Upper lobe of left lung (tissue), 6 donors: ENCODE measurements around the gene OSBPL9. TPM values are rescaled to one million over a fixed set of nuclear protein-coding genes. Genes with fewer than 3 reads are reported as not detected.

Experiments used
- ATAC-seq, 2 donors: fragments of 200-7000 bp; cut with Tn5 transposase; one replicate each; pipeline ENCODE4 v1.9.1; 2022; ENCODE audit warnings: mild to moderate bottlenecking in 2 of 2, moderate library complexity in 2 of 2; ENCODE audit not compliant: low FRiP score in 2 of 2
- DNase-seq, 2 donors: peaks; one replicate each; pipeline ENCODE4 v3.0.0-alpha.2; 2019 to 2020
- H3K27ac ChIP-seq, 4 donors: fragments of 200-600 bp; sonication (generic); one replicate each; pipeline ENCODE4 v1.5.1; 2016 to 2019
- H3K27me3 ChIP-seq, 4 donors: fragments of 200-600 bp; sonication (generic); one replicate each; pipeline ENCODE4 v1.5.1; 2017 to 2019
- H3K36me3 ChIP-seq, 4 donors: fragments of 200-600 bp; sonication (generic); one replicate each; pipeline ENCODE4 v1.5.1; 2016 to 2019
- H3K4me1 ChIP-seq, 4 donors: fragments of 200-600 bp; sonication (generic); one replicate each; pipeline ENCODE4 v1.5.1; 2018 to 2019
- H3K4me3 ChIP-seq, 4 donors: fragments of 200-600 bp; sonication (generic); one replicate each; pipeline ENCODE4 v1.5.1; 2017 to 2019; ENCODE audit warnings: mild to moderate bottlenecking in 2 of 4, moderate library complexity in 1 of 4
- H3K9me3 ChIP-seq, 4 donors: fragments of 200-600 bp; sonication (generic); one replicate each; pipeline ENCODE4 v1.5.1; 2018 to 2019
- EP300 ChIP-seq, 4 donors: sonication (generic); formaldehyde crosslinking; IDR thresholded peaks; one replicate each; pipeline ENCODE4 v1.5.1; 2017; ENCODE audit warnings: antibody characterized with exemption in 4 of 4, control low read depth in 2 of 4
- POLR2A ChIP-seq, 4 donors: fragments of 450-650 bp; IDR thresholded peaks; one replicate each; pipeline ENCODE4 v1.5.1; 2016 to 2017; ENCODE audit warnings: antibody characterized with exemption in 4 of 4, mild to moderate bottlenecking in 2 of 4
- POLR2AphosphoS5 ChIP-seq, 2 donors: sonication (generic); formaldehyde crosslinking; IDR thresholded peaks; one replicate each; pipeline ENCODE4 v1.5.1; 2017; ENCODE audit warnings: antibody characterized with exemption in 2 of 2
- WGBS, 2 donors: methylation state at CpG; one replicate each; pipeline ENCODE4 v1.1.5; 2017 to 2018; 5-methylcytosine and 5-hydroxymethylcytosine counted together
- total RNA-seq, 6 donors: library from RNA; depleted of rRNA in 4 of 6; stranded (reverse); fragments of >200 nt in 4 of 6; gene quantifications; one replicate each; pipeline versions ENCODE4 v1.1.0 to v1.2.1, GENCODE V29; 2016 to 2021
- TF ChIP-seq, protein P1 (sequence below), 6 experiments: fragments of 450-650 bp in 4 of 6; fragments of 200-600 bp in 2 of 6; sonication (generic) in 2 of 6; IDR thresholded peaks; one replicate each; pipeline ENCODE4 v1.5.1; 2016 to 2019; ENCODE audit warnings: antibody characterized with exemption in 6 of 6
- donor health status: DM: no; HTN: no; CAD: no; lungs with moderate emphysema.
- donor health status: DM: no; HTN: yes; CAD: no; lungs with severe emphysema.

The OSBPL9 gene
- total RNA-seq, 6 donors from 2014 or later, result 55.7 to 271 (median 94.9) TPM

DNA sequence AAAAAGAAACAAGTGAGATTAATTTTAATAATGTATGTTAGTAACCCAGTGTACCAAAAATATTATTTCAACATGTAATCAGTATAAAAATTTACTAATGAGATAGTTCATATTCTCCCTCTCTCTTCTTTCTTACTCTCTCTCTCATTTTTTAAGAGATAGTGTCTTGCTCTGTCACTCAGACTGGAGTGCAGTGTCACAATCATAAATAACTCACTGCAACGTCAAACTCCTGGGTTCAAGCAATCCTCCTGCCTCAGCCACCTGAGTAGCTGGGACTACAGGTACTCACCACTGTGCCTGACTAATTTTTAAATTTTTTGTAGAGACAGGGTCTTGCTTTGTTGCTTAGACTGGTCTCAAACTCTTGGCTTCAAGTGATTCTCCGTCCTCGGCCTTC lies 137.8 kb downstream of the OSBPL9 start:
- Histone ChIP-seq H3K27me3 (no peaks in the 10 kb centered on the region), H3K36me3 (peaks cover 0 to 15% (median 1%) of the 10 kb centered on the region in 4 donors), H3K4me3 (no peak overlapping the region), H3K9me3 (no peaks in the 10 kb centered on the region), H3K27ac (no peak overlapping the region), H3K4me1 (no peaks in the 10 kb centered on the region)
- DNase-seq (no peak), ATAC-seq (no peak)
- no peak for TF ChIP-seq EP300 (IDR thresholded peaks at IDR 0.05)
- no peak for TF ChIP-seq POLR2A (IDR thresholded peaks at IDR 0.05)
- TF ChIP-seq, protein P1, sequence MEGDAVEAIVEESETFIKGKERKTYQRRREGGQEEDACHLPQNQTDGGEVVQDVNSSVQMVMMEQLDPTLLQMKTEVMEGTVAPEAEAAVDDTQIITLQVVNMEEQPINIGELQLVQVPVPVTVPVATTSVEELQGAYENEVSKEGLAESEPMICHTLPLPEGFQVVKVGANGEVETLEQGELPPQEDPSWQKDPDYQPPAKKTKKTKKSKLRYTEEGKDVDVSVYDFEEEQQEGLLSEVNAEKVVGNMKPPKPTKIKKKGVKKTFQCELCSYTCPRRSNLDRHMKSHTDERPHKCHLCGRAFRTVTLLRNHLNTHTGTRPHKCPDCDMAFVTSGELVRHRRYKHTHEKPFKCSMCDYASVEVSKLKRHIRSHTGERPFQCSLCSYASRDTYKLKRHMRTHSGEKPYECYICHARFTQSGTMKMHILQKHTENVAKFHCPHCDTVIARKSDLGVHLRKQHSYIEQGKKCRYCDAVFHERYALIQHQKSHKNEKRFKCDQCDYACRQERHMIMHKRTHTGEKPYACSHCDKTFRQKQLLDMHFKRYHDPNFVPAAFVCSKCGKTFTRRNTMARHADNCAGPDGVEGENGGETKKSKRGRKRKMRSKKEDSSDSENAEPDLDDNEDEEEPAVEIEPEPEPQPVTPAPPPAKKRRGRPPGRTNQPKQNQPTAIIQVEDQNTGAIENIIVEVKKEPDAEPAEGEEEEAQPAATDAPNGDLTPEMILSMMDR (IDR thresholded peaks at IDR 0.05), result no peak
- TF ChIP-seq POLR2AphosphoS5 (IDR thresholded peaks at IDR 0.05), result no peak
- 97 to 98% methylated on average over 3 of the region's 3 CpGs for WGBS, 2 donors

DNA sequence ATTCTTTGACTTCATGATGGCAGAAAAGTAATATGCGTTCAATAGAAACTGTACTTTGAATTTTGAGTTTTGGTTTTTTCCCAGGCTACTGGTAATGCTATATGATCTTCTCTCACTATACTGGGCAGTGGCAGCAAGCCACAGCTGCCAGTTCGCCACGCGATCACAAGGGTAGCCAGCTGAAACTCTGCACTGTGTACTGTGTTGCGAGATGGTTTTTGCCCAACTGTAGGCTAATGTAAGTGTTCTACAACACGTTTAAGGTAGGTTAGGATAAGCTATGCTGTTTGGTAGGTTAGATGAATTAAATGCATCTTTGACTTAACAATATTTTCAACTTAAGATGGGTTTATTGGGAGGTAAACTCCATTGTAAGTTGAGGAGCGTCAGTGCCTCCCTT lies 138.5 kb downstream of the OSBPL9 start:
- ATAC-seq, result no peak
- Histone ChIP-seq H3K27ac (no peak overlapping the region), H3K27me3 (no peaks in the 10 kb centered on the region), H3K9me3 (no peaks in the 10 kb centered on the region), H3K4me3 (no peak overlapping the region), H3K4me1 (no peaks in the 10 kb centered on the region), H3K36me3 (peaks cover 0 to 14% (median 1%) of the 10 kb centered on the region in 4 donors)
- WGBS, 2 donors, result 96 to 98% methylated on average over 7 of the region's 7 CpGs
- no peak for DNase-seq
- TF ChIP-seq EP300 (IDR thresholded peaks at IDR 0.05), result no peak
- TF ChIP-seq POLR2A (IDR thresholded peaks at IDR 0.05), result no peak
- TF ChIP-seq POLR2AphosphoS5 (IDR thresholded peaks at IDR 0.05), result no peak
- TF ChIP-seq, protein P1 (IDR thresholded peaks at IDR 0.05), result no peak

DNA sequence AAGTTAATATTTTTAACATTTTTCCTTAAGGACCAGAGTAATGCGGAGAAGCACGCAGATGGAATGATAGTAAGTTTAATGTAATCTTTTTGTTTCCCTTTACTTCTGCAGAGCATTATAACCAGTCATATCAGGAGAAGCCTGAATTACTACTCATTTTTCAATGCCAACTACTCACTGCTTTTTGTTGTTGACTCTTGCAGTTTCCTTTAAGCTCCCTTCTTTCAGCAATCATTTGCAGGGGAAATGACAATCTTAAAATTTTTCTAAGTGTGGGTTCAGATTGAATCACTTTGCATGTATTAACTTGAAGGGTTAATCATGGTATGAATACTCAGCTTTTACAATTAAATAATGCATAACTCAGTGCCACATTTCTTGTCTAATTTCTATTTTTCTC lies 139.4 kb downstream of the OSBPL9 start:
- no peak for ATAC-seq
- Histone ChIP-seq H3K27ac (no peak overlapping the region), H3K9me3 (no peaks in the 10 kb centered on the region), H3K4me1 (no peaks in the 10 kb centered on the region), H3K27me3 (no peaks in the 10 kb centered on the region), H3K36me3 (peaks cover 0 to 9% (median 1%) of the 10 kb centered on the region in 4 donors), H3K4me3 (no peak overlapping the region)
- WGBS, 2 donors, result 93 to 97% methylated on average over 2 of the region's 2 CpGs
- TF ChIP-seq, protein P1 (IDR thresholded peaks at IDR 0.05), result no peak
- TF ChIP-seq POLR2AphosphoS5 (IDR thresholded peaks at IDR 0.05), result no peak
- no peak for TF ChIP-seq POLR2A (IDR thresholded peaks at IDR 0.05)
- TF ChIP-seq EP300 (IDR thresholded peaks at IDR 0.05), result no peak
- no peak for DNase-seq

DNA sequence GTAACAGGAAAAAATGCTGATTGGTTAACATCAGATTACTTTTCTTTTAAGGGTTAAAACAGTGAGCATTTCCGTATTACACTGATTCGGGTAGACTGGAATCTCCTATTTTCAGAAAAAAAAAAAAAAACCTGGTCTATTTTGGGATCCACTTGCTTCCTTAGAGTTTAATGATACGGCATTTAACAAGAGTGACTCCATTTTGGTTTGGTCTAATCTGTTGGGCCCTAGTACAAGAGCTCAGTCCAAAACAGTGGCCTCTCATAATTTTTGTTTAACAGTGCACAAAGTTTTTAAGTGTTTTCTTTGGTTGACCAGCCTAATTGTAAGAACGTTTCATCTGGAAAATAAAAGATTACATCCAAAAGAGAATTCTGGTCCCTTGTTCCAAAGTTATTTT lies 141.4 kb downstream of the OSBPL9 start:
- Histone ChIP-seq H3K4me3 (no peak overlapping the region), H3K4me1 (no peaks in the 10 kb centered on the region), H3K27me3 (no peaks in the 10 kb centered on the region), H3K9me3 (no peaks in the 10 kb centered on the region), H3K36me3 (peaks cover 0 to 14% (median 0%) of the 10 kb centered on the region in 4 donors), H3K27ac (no peak overlapping the region)
- ATAC-seq (no peak), DNase-seq (no peak)
- 84 to 93% methylated on average over 4 of the region's 4 CpGs for WGBS, 2 donors
- TF ChIP-seq POLR2A (IDR thresholded peaks at IDR 0.05) (no peak), EP300 (IDR thresholded peaks at IDR 0.05) (no peak), POLR2AphosphoS5 (IDR thresholded peaks at IDR 0.05) (no peak)
- TF ChIP-seq, protein P1 (IDR thresholded peaks at IDR 0.05), result no peak

DNA sequence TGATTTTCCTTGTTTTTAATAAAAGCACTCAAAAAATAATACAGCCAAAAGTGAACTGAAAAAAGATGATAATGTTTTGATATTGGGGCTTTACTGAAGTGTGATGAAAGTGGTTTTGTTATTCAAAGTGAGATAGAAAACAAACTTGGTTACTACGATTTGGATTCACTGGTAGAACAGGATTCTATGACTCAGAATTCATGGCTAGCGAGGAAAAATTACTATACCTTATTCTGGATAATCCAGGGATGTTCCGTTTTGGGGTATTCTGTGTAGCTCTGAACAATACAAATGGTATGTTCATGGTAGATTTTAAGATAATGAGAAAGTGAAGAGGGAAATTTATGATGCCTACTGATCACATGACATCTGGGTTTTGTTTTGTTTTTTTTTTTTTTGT lies 144.0 kb downstream of the OSBPL9 start:
- WGBS, 2 donors, result 86 to 89% methylated on average over 3 of the region's 3 CpGs
- Histone ChIP-seq H3K4me3 (no peak overlapping the region), H3K36me3 (peaks cover 0 to 27% (median 1%) of the 10 kb centered on the region in 4 donors), H3K9me3 (no peaks in the 10 kb centered on the region), H3K27me3 (no peaks in the 10 kb centered on the region), H3K27ac (no peak overlapping the region), H3K4me1 (no peaks in the 10 kb centered on the region)
- no peak for DNase-seq
- TF ChIP-seq EP300 (IDR thresholded peaks at IDR 0.05), result no peak
- no peak for TF ChIP-seq POLR2A (IDR thresholded peaks at IDR 0.05)
- TF ChIP-seq POLR2AphosphoS5 (IDR thresholded peaks at IDR 0.05), result no peak
- TF ChIP-seq, protein P1 (IDR thresholded peaks at IDR 0.05), result no peak
- no peak for ATAC-seq
